LNCaP clone FGC (cell line): ENCODE measurements around the gene OST4.

Experiments used
- DNase-seq: peaks from one replicate; pipeline ENCODE4 v3.0.0-alpha.2; 2011; ENCODE audit warnings: low read depth
- H3K4me3 ChIP-seq: 2 replicates; pipeline ENCODE4 v1.5.1; 2011; ENCODE audit warnings: mild to moderate bottlenecking, low read depth, low read length, control low read depth
- CTCF ChIP-seq: IDR thresholded peaks from 2 replicates; pipeline ENCODE4 v1.5.1; 2012; ENCODE audit warnings: mild to moderate bottlenecking; ENCODE audit not compliant: control insufficient read depth, insufficient read depth; ENCODE audit errors: extremely low read depth

Gene OST4

DNA sequence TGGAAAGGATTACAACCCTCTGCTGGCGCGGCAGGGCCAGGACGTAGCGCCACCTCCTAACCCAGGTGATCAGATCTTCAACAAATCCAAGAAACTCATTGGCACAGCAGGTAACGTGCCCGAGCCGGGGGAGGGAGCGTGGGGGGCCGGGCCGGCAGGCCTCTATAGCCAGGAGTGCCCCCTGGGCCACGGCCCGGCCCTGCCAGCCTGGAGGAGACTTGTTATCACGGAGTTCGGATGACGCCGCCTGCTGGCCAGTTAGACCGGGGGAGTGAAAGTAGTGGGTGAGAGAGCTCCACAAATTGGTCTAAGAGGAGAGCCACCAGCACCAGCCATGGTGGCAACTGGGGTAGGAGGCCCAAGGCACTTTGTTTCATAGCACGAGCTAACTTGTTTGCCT, 47.3 kb downstream of the OST4 start:
- no peak for TF ChIP-seq CTCF
- no peak for DNase-seq

GRCh38 chr2:27023740-27024139, 47.7 kb downstream of the OST4 start:
- no peak for DNase-seq
- no peak overlapping the region for H3K4me3 ChIP-seq
- no peak for TF ChIP-seq CTCF

More for the DNA sequence above, 47.3 kb downstream of the OST4 start:
- no peak overlapping the region for H3K4me3 ChIP-seq

- no peak for DNase-seq
- TF ChIP-seq CTCF = no peak
- no peak overlapping the region for H3K4me3 ChIP-seq
Measured at GRCh38 chr2:27021253-27022049, 50.0 kb downstream of the OST4 start.
